IPS DF 19.7 (cell line): ENCODE results near the gene CYSRT1.
"Not testable (repeated sequence)": the region's sequence is repeated elsewhere in the genome, so short reads cannot be mapped to it uniquely, and the experiment has no call there.

Source experiments
- DNase-seq: peaks from one replicate; pipeline ENCODE4 v3.0.0-alpha.2; 2013; ENCODE audit warnings: low read depth, low spot score

CYSRT1 gene

GRCh38 chr9:137251490-137252268 lies 26.7 kb downstream of the CYSRT1 start:
- DNase-seq = no peak

- no peak for DNase-seq
Observed at GRCh38 chr9:137252555-137253506, 27.9 kb downstream of the CYSRT1 start.

DNA sequence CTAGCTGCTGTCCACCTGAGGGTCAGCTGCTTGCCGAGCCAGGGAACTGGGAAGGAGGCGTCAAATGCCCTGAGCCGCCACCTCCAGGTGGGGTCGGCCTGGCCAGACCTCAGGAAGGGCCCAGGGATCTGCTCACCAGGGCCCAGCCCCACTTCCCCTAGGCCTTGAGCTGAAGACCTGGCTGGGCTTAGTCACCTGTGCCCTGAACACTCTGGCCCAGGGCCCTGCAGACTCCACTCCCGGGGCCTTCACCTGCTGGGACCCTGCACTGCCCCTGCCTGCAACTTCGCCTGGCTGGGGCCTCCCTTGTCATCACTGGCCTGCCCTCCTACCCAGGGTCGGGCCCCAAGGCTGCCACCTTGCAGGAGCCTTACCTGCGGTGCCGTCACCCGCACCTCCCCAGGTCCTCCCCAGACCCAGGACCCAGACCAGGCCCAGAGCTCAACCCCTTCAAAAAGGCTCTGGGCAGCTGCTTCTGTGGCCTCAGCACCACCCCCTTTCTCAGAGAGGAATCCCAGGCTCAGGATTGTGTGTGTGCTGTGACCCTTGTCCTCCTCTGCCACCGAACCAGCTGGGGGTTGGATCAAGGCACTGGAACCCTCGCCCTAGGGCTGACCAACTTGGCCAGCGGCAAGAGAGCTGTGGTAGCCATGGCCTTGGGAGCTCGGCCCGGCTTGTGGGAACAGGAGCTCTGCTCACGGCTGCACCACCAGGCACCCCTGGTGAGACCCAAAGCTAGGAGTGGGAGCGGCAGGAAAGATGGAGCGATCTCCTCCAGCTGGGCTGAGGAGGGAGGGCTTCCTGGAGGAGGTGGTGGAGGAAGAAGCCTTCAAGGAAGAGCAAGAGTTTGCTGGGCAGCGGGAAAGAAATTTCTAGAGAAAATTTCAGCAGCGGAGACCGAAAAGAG lies 29.0 kb downstream of the CYSRT1 start:
- DNase-seq = no peak

GRCh38 chr9:137254624-137255447 lies 29.9 kb downstream of the CYSRT1 start, which contains the start of gene NELFB:
Gene NELFB, plus strand, starts transcription at chr9:137255327.
- no peak for DNase-seq

DNA sequence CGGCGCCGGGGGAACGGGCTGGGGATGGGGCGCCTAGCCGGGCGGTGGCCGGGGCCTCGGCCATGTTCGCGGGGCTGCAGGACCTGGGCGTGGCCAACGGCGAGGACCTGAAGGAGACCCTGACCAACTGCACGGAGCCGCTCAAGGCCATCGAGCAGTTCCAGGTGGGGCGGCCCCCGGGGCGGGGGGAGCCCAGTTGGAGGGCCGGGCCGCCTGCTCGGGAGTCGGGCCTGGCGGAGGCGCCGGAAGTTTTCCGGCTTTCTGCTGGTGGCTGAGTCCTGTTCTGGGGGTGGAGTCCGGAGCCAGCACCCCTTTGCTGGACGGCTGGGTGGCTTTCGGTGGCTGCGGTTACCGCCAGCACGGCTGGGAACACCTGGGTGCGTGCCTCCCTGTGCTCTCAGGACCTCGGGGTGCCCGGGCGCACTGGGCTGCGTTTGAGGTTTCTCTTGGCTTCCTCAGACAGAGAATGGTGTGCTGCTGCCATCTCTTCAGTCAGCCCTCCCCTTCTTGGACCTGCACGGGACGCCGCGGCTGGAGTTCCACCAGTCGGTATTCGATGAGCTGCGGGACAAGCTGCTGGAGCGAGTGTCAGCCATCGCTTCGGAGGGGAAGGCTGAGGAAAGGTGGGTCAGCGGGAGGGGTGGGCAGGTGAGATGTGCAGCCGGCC lies 30.6 kb downstream of the CYSRT1 start:
- DNase-seq = no peak

GRCh38 chr9:137256362-137256761 lies 31.4 kb downstream of the CYSRT1 start:
- no peak for DNase-seq

DNA sequence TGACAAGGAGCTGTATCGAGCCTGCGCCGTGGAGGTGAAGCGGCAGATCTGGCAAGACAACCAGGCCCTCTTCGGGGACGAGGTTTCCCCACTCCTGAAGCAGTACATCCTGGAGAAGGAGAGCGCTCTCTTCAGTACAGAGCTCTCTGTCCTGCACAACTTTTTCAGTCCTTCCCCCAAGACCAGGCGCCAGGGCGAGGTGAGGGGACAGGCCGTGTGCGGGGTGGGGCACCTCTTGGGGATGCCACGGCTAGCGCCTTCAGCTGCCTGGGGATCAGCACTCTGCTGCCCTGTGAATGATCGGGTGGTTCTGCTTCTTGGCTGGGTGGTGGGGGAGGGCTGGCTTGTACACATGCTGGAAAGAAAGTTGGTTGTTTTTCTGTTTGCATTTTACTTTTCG lies 31.9 kb downstream of the CYSRT1 start:
- no peak for DNase-seq

DNA sequence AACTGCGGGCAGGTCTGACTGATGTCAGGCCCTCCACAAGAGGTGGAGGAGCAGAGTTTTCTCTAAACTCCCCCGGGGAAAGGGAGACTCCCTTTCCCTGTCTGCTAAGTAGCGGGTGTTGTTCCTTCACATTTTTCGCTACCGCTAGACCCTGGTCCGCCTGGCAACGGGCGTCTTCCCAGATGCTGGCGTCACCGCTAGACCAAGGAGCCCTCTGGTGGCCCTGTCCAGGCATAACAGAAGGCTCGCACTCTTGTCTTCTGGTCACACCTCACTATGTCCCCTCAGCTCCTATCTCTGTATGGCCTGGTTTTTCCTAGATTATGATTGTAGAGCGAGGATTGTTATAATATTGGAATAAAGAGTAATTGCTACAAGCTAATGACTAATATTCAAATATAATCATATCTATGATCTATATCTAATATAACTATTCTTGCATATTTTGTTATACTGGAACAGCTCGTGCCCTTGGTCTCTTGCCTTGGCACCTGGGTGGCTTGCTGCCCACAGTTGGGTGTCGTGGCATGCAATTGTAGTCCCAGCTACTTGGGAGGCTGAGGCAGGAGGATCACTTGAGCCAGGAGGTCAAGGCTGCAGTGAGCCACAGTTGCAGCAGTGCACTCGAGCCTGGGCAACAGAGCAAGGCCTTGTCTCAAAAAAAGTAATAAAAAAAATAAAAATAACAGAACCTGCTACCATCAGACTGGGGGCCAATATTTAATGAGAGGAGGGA lies 37.4 kb downstream of the CYSRT1 start:
- DNase-seq = not testable (repeated sequence)

DNA sequence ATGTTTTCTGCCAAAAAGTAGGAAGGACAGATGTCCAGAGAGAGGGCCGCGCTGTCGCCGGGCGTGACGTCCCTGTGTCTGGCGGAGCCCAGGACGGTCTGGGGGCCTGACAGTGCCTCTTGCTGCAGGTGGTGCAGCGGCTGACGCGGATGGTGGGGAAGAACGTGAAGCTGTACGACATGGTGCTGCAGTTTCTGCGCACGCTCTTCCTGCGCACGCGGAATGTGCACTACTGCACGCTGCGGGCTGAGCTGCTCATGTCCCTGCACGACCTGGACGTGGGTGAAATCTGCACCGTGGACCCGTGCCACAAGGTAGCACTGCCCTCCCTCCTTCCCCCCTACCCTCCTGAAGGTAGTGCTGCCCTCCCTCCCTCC lies 37.9 kb downstream of the CYSRT1 start:
- no peak for DNase-seq

- DNase-seq = no peak
Observed at GRCh38 chr9:137263506-137263905, 38.5 kb downstream of the CYSRT1 start.

DNA sequence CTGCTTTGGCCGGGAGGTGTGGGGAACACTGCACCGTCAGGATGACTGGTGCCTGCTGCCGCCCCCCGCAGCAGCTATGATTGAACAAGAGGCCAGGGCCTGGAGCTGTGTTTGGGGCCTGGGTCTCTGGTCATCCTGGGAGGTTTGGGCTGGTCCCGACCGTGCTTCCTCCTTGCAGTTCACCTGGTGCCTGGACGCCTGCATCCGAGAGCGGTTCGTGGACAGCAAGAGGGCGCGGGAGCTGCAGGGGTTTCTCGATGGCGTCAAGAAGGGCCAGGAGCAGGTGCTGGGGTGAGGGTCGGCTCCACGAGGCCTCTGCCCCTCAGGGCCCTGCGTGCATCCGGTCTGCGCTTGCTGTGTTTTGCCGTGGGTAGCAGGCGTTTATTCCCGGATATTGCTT lies 39.1 kb downstream of the CYSRT1 start:
- DNase-seq = no peak

- DNase-seq = no peak
Observed at GRCh38 chr9:137265496-137266161, 40.7 kb downstream of the CYSRT1 start.

DNA sequence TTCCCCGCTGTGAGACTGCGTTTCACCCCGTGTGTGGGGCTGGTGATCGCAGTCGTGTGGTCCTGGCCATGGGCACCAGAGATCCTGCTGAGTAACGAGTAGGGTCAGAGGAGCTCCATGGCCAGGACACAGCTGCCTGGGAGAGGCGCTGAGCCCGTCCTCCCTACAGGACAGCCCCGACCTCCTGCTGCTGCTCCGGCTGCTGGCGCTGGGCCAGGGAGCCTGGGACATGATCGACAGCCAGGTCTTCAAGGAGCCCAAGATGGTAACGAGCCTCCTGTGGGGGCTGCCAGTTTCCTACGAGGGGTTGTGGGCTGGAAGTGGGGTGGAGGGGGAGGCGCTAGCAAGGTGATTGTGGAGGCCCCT lies 41.2 kb downstream of the CYSRT1 start:
- DNase-seq = no peak

DNA sequence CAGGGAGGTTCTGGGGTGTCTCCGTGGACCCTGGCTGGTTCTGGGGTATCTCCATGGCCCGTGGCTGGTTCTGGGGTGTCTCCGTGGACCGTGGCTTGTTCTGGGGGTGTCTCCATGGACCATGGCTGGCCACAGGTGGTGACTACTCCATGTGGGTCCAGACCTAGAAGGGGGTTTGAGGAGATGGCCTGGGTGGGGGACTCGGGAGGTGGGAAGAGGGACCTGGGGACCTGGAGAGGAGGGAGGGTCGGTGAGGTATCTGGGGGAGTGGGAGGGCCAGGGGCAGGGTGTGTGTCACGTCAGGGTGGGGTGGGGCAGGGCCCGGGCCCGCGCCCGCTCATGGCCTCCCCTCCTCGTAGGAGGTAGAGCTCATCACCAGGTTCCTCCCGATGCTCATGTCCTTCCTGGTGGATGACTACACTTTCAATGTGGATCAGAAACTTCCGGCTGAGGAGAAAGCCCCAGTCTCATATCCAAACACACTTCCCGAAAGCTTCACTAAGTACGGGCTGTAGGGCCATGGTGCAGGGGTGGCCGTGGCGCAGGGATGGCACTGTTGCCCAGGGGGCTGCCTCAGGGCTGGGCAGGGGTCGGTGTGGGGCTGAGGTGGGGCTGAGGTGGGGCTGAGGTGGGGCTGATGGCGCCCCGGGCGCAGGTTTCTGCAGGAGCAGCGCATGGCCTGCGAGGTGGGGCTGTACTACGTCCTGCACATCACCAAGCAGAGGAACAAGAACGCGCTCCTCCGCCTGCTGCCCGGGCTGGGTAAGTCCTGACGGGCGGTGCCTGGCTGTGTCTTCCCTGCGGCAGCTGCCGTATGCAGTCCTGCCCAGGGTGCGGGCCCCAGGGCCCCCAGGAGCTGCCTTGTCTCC lies 41.8 kb downstream of the CYSRT1 start:
- no peak for DNase-seq

GRCh38 chr9:137267933-137268355 lies 43.0 kb downstream of the CYSRT1 start:
- DNase-seq = no peak

GRCh38 chr9:137268538-137269201 lies 43.7 kb downstream of the CYSRT1 start:
- DNase-seq = no peak

DNA sequence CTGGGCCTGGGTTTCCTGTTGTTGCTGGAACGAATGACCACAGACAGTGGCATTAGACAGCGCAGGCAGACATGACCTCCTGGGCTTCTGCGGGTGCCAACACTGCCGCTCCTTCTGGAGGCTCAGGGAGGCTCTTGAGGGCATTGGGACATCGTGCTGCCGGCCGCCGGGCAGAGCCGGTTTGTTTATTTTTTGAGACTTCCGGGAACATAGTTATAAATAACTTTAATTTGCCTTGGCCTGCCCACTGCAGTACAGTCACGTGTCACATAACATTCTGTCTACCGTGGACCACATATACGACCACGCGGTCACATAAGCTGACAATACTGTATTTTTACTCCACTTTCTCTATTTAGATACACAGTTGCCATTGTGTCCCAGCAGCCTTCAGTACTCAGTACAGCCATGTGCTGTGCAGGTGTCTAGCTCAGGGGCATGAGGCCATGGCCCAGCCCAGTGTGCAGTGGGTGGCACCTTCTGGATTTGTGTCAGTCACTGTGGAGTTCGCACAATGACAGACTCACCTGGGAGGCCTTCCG lies 44.3 kb downstream of the CYSRT1 start:
- no peak for DNase-seq
